A549 treated with GW870086 at 1 μM for 4 hours (cell line): ENCODE measurements around the gene TRNT1. TPM values are rescaled to one million over a fixed set of nuclear protein-coding genes. Genes with fewer than 3 reads are reported as not detected.

Experiments used
- total RNA-seq: library from RNA; stranded (reverse); fragments of 200-300 nt; extraction: Qiagen RNA extraction; gene quantifications from 5 replicates; pipeline ENCODE4 v1.2.3, GENCODE V29; 2022; ENCODE audit warnings: low read depth

The TRNT1 gene
- 26.3 to 33.3 TPM (median 30.3 TPM) in 5 replicates for total RNA-seq

DNA sequence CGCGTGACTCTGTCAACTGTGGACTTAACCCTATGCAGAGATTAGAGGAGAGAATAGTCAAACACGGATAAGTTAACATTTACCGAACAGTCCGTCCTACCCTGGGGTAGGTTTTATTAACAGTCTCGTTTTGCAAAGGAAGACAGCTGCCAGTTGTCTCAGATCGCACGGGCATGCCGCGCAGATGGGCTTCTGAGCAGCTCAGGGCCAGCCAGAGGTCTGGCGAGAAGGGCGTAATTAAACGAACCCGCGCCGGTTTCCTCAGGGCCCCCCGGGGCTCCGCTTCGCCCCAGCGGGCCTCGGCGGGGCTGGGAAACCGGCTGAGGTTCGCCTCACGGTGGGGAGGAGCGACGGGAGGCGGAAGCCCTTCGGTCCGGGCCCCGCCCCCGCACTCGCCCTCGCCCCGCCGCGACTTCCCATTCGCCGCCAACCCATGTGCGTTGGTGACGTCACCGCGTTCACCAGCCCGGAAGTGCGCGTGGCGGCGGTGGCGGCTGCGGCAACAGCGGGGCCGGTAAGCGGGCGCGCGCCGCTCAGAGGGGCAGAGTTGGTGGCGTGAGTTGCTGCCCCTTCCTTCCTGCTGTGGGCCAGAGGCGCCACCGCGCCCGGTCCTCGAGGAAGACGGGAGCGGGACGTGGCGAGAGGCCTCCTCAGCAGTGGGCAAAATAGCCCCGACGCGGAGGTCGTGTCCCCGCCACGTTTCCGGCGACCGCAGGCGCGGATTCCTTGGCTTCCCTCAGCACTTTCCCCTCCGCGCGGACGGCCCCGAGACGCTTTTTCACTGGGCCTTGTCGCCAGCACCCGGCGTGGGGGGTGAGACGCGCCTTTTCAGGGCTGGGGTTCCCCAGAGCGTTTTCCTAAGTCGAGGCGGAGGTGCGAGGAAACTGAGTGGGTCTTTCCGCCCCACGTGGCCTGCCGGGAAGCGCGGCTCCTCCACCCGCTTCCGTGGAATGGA is at the start of gene TRNT1:
TSS of gene TRNT1 (plus strand) at position 464 of the 955 bp plus-strand sequence. CDS start 2,101 bp downstream, outside the sequence.

DNA sequence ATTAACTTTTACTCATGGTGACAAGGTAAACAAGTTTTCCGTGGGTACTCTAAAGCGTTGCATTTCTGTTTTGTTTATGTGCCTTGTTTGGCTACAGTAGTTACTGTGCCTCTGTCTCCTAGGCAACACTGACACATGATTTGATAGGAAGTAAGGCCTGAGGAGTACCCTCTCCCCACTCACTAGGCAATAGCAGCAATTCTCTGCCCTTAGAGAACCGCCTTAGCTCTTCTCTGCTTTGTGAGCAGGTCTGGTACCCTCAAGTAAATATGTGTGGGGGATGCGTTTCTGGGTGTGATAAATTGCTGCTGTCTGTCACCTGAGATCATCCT is 16.5 kb upstream of the TRNT1 start, which contains the start of gene IL5RA:
TSS of gene IL5RA (minus strand) at position 76 of the 332 bp plus-strand sequence. CDS start 5,390 bp downstream, outside the sequence.

DNA sequence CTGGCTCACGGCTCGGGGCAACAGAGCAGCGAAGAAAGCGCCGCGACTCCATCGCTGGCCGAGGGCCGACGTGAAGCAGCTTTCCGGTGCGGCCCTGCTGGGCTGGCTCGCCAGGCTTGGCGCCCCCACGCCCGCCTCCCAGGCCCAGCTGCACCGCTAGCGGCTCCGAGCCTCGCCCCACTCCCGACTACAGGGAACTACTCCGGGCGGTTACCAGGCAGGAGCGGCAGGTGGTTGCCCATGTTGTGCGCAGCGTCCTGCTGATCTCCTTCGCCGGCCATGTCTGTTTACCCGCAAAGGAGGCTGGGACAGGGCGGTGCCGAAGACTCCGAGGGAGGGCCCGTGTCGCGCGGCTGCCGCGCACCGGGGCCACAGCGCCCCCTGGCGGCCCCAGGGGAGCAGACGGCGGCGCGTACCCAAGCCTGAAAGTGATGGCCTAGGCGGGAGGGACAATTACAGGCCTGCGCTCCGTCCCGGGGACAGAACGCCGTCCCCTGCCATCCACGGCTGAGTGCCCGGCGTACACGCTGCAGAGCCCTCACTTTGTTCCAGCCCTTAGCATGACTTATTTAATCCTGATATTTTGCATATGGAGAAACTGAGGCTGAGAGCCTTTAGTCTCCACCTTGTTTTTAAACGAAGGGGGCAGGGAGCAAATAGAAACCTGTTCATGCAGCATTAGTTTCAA is 52.8 kb downstream of the TRNT1 start, which contains the start of gene CRBN:
TSS of gene CRBN (minus strand) at position 285 of the 688 bp plus-strand sequence. CDS start at position 281, 4 bp downstream.

Other genes starting within 250 kb of the TRNT1 start
- 0.10 TPM in 1 of 5 replicates, not detected in the others for gene IL5RA, start 16.6 kb upstream of the TRNT1 start, total RNA-seq
- 23.6 to 30.7 TPM (median 26.8 TPM) in 5 replicates for gene CRBN, start 52.8 kb downstream of the TRNT1 start, total RNA-seq